Mononuclear cell (primary cell): ENCODE results near the gene HCLS1. TPM values are rescaled to one million over a fixed set of nuclear protein-coding genes. Genes with fewer than 3 reads are reported as not detected.
"Not testable (repeated sequence)": the region's sequence is repeated elsewhere in the genome, so short reads cannot be mapped to it uniquely, and the experiment has no call there.

Experiments used
- H3K27me3 ChIP-seq: 2 replicates; pipeline ENCODE4 v1.6.0; 2011; ENCODE audit warnings: low read length, control low read depth; ENCODE audit not compliant: insufficient read depth
- H3K4me1 ChIP-seq: 2 replicates; pipeline ENCODE4 v1.5.1; 2011; ENCODE audit warnings: mild to moderate bottlenecking, low read length, control low read depth; ENCODE audit not compliant: insufficient read depth
- H3K4me3 ChIP-seq: 2 replicates; pipeline ENCODE4 v1.5.1; 2011; ENCODE audit warnings: mild to moderate bottlenecking, low read length, moderate library complexity
- H3K9me3 ChIP-seq: 2 replicates; pipeline ENCODE4 v1.5.1; 2011; ENCODE audit warnings: low read depth, mild to moderate bottlenecking, control low read depth, low read length
- total RNA-seq: library from RNA; depleted of rRNA; stranded (reverse); fragments of >200 nt; gene quantifications from one replicate; pipeline ENCODE4 v1.2.3, GENCODE V29; 2012

The HCLS1 gene
- total RNA-seq, 1 donor: 113 TPM

GRCh38 chr3:121637922-121638321, 22.8 kb downstream of the HCLS1 start:
- Histone ChIP-seq H3K27me3 (no peaks in the 10 kb centered on the region), H3K4me1 (no peaks in the 10 kb centered on the region), H3K4me3 (no peak overlapping the region), H3K9me3 (no peaks in the 10 kb centered on the region)

DNA sequence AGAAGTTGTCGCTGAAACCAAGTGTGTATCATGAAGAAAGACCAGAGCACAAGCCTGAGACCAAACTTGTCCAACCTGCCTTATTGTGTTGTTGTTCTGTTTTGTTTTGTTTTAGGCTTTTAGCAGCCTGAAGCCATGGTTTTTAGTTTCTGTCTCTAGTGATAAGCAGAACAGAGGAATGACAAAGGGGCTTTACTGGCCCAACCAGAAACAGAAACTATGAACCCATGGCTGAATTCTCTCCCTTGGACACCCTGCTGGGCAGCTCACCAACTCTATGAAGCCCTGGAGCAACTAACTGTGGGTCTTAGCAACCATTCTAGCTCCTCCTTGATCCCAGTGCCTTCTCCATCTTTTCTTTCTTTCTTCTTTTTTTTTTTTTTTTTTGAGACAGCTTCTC, 30.3 kb downstream of the HCLS1 start:
- H3K27me3 ChIP-seq: no peaks in the 10 kb centered on the region
- H3K4me1 ChIP-seq: no peaks in the 10 kb centered on the region

DNA sequence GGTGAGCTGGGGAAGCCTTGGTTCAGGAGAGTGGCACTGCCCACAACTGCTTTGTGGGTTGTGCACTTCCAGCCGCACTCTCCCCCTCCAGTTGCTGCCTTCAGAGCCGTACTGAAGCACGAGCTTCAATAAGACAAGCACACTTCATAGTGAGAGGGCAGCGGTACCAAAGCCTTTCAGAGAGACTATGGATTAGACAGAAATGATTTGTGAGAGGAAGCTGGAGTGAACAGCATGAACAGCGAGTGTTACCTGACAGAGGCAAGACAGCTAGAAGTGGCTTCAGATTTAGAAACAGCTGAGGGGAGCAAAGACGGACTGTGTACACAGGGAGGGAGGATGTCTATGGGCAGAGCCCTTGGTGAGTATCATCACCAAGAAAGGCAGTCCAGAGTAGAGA, 31.1 kb downstream of the HCLS1 start:
- Histone ChIP-seq H3K27me3 (no peaks in the 10 kb centered on the region), H3K4me3 (no peak overlapping the region)

More for the DNA sequence above, 30.3 kb downstream of the HCLS1 start:
- H3K4me3 ChIP-seq: no peak overlapping the region
- H3K9me3 ChIP-seq: no peaks in the 10 kb centered on the region

GRCh38 chr3:121627622-121628021, 33.1 kb downstream of the HCLS1 start:
- Histone ChIP-seq H3K4me1 (no peaks in the 10 kb centered on the region), H3K4me3 (no peak overlapping the region), H3K27me3 (no peaks in the 10 kb centered on the region), H3K9me3 (no peaks in the 10 kb centered on the region)

More for the DNA sequence above, 31.1 kb downstream of the HCLS1 start:
- no peaks in the 10 kb centered on the region for H3K4me1 ChIP-seq
- H3K9me3 ChIP-seq: no peaks in the 10 kb centered on the region

DNA sequence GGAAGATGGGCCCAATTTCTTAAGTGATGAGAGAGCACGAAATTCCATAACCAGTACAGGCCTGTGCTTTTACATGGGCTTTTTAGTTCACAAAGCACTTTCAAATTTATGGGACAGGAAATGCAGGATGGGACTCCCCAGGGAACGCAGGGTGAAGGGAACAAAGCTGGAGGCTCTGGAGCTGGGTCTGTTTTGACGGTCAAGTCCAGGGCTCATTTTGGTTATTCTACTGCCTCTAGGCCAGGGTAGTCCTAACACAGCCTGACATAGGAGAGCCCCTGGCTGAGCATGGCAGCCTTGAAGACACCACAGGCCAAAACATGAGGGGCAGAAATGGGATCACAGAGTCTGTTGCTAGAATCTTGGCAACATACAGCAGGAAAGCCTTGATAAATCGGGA, 33.5 kb downstream of the HCLS1 start:
- H3K4me1 ChIP-seq: no peaks in the 10 kb centered on the region
- no peak overlapping the region for H3K4me3 ChIP-seq
- H3K9me3 ChIP-seq: no peaks in the 10 kb centered on the region
- no peaks in the 10 kb centered on the region for H3K27me3 ChIP-seq

DNA sequence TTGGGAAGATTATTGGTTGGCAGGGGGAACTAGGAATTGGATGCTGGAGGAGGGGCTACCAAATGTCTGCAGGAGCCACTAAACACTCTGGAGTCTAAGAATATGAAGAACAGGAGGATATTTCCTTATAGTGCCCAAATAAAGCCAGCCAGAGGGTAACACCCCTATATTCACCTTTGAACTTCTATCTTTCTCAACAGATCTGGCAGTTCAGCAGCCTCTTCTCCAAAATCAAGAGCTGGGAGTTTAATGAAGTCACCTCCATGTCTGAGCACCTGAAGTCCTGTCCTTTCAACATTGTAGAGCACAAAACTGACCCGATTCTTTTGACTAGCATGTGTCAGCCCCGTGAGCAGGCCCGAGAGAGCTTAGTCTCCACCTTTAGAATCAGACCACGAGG, 34.2 kb downstream of the HCLS1 start:
- Histone ChIP-seq H3K9me3 (no peaks in the 10 kb centered on the region), H3K27me3 (no peaks in the 10 kb centered on the region), H3K4me1 (no peaks in the 10 kb centered on the region), H3K4me3 (no peak overlapping the region)

DNA sequence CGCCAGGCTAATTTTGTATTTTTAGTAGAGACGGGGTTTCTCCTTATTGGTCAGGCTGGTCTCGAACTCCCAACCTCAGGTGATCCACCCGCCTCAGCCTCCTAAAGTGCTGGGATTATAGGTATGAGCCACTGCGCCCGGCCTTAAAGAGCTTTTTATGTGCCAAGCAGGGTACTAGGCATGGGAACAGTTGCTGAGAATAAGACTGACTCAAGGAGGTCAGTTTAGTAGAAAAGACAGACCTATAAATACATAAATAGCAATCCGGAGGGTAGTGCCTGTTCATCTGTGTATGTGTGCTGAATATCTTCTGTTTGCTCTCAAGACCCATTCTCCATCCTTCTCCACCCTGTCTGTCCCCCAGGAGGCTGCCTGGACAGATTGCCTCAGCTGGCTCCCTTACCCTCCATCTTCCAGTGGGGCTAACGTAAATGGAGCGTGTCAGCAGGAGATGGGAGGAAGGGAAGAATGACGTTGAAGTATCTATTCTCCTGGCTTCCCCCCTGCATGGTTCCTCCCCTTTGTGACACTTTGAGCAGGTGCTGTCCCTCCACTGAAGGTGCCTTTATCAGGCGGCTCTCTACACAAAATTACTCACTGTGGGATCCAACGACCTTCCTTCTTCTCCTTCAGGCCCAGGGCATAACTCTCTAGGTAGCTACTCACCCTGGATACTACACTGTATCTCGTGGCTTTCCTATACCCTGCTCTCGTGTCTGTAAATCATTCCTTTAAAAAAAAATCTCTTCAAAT, 36.4 kb downstream of the HCLS1 start:
- no peak overlapping the region for H3K4me3 ChIP-seq
- H3K27me3 ChIP-seq: no peaks in the 10 kb centered on the region
- no peaks in the 10 kb centered on the region for H3K9me3 ChIP-seq
- H3K4me1 ChIP-seq: no peaks in the 10 kb centered on the region

GRCh38 chr3:121621491-121621890, 39.2 kb downstream of the HCLS1 start:
- Histone ChIP-seq H3K9me3 (no peaks in the 10 kb centered on the region), H3K4me3 (no peak overlapping the region), H3K4me1 (no peaks in the 10 kb centered on the region)

GRCh38 chr3:121619691-121620090, 41.0 kb downstream of the HCLS1 start:
- no peaks in the 10 kb centered on the region for H3K4me1 ChIP-seq
- no peaks in the 10 kb centered on the region for H3K27me3 ChIP-seq
- no peaks in the 10 kb centered on the region for H3K9me3 ChIP-seq
- H3K4me3 ChIP-seq: no peak overlapping the region

More at GRCh38 chr3:121621491-121621890, 39.2 kb downstream of the HCLS1 start:
- no peaks in the 10 kb centered on the region for H3K27me3 ChIP-seq

GRCh38 chr3:121606106-121606505, 54.6 kb downstream of the HCLS1 start:
- Histone ChIP-seq H3K27me3 (no peaks in the 10 kb centered on the region), H3K9me3 (no peaks in the 10 kb centered on the region), H3K4me1 (no peaks in the 10 kb centered on the region), H3K4me3 (no peak overlapping the region)

DNA sequence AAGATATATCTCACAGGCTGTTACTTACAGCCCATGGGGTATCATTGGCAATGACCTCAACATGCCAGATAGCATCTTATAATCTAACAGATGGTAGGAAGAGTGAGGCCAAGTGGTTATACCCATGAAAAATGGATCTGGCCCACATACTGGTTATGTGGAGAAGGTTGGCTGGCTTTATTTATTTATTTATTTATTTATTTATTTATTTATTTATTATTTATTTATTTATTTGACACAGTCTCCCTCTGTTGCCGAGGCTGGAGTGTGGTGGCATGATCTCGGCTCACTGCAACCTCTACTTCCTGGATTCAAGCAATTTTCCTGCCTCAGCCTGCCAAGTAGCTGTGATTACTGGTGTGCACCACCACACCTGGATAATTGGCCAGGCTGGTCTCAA, 55.9 kb downstream of the HCLS1 start:
- Histone ChIP-seq H3K27me3 (no peaks in the 10 kb centered on the region), H3K9me3 (no peaks in the 10 kb centered on the region), H3K4me1 (no peaks in the 10 kb centered on the region), H3K4me3 (no peak overlapping the region)

DNA sequence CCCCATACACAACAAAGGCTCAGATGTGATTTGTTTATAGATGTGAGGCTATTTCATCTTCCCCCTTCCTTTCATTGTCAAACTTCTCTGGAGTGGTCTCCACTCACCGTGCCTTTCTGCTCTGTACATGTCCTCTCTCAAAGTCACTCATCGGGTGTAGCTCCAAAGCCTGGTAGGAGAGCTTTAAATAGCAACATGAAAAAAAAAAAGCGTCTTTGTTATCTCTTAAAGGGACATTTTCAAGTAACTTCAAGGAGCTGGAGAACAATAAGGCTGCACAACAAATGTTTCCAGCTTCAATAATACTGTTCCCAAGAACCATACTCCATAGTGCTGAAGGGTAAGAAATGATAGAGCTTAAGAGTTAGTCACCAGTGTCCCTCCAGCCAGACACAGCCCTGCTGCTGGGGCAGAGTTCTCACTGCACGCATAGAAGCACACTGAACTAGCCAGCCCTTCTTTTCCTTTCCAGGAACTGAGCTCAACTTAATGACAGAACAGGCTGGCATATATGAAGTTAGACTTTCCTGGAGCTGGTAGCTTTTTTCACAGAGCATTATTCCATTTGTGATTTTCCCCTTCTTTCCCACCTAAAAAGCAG, 59.4 kb downstream of the HCLS1 start:
- no peak overlapping the region for H3K4me3 ChIP-seq
- no peaks in the 10 kb centered on the region for H3K9me3 ChIP-seq
- H3K4me1 ChIP-seq: no peaks in the 10 kb centered on the region
- H3K27me3 ChIP-seq: no peaks in the 10 kb centered on the region

GRCh38 chr3:121599900-121600299, 60.8 kb downstream of the HCLS1 start:
- not testable (repeated sequence) for H3K27me3 ChIP-seq, H3K4me3 ChIP-seq

GRCh38 chr3:121598564-121598963, 62.1 kb downstream of the HCLS1 start:
- Histone ChIP-seq H3K9me3 (no peaks in the 10 kb centered on the region), H3K27me3 (no peaks in the 10 kb centered on the region), H3K4me3 (no peak overlapping the region), H3K4me1 (no peaks in the 10 kb centered on the region)

More at GRCh38 chr3:121599900-121600299, 60.8 kb downstream of the HCLS1 start:
- H3K9me3 ChIP-seq, H3K4me1 ChIP-seq: not testable (repeated sequence)

GRCh38 chr3:121595765-121596406, 64.8 kb downstream of the HCLS1 start:
- Histone ChIP-seq H3K4me3 (no peak overlapping the region), H3K9me3 (no peaks in the 10 kb centered on the region), H3K27me3 (no peaks in the 10 kb centered on the region), H3K4me1 (no peaks in the 10 kb centered on the region)
